Fibroblast of villous mesenchyme (primary cell): ENCODE measurements around the gene UBL3. TPM values are rescaled to one million over a fixed set of nuclear protein-coding genes. Genes with fewer than 3 reads are reported as not detected.

Experiments
- DNase-seq: peaks from one replicate; pipeline ENCODE4 v3.0.0-alpha.2; 2010; ENCODE audit warnings: low read depth
- H3K4me3 ChIP-seq: 2 replicates; pipeline ENCODE4 v1.5.1; 2011; ENCODE audit warnings: low read depth, mild to moderate bottlenecking, low read length
- CTCF ChIP-seq: IDR thresholded peaks from 2 replicates; pipeline ENCODE4 v1.5.1; 2012; ENCODE audit warnings: low read depth, mild to moderate bottlenecking, low read length; ENCODE audit not compliant: insufficient read depth
- total RNA-seq: library from RNA; depleted of rRNA; stranded (reverse); fragments of >200 nt; gene quantifications from 2 replicates; pipeline ENCODE4 v1.2.3, GENCODE V29; 2012

UBL3 gene
- total RNA-seq, 1 donor: 44.9 TPM

- no peak overlapping the region for H3K4me3 ChIP-seq
- DNase-seq: peak; percentile 44
- peak; percentile 42 for TF ChIP-seq CTCF
Observed at GRCh38 chr13:29771247-29771646, 79.2 kb downstream of the UBL3 start.

DNA sequence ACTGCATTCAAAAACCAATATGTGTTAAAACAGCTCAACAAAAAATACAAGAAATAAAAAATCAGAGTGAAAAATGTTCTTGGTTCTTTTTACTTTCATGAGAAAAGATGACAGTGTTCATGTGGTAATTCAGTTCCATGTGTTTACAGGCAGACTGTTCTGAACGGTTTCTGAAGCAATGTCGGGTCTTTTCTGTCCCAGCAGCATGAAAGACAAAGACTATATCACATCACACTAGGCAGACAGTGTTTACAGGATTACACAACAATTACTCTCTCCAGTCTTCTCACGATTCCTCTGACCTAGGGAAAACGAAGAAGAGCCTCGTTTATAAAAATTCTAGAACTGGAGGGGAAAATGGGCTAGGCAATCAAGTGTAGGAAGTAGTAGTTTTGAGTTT lies 83.4 kb downstream of the UBL3 start:
- H3K4me3 ChIP-seq: no peak overlapping the region
- peak; percentile 22 for DNase-seq
- no peak for TF ChIP-seq CTCF

DNA sequence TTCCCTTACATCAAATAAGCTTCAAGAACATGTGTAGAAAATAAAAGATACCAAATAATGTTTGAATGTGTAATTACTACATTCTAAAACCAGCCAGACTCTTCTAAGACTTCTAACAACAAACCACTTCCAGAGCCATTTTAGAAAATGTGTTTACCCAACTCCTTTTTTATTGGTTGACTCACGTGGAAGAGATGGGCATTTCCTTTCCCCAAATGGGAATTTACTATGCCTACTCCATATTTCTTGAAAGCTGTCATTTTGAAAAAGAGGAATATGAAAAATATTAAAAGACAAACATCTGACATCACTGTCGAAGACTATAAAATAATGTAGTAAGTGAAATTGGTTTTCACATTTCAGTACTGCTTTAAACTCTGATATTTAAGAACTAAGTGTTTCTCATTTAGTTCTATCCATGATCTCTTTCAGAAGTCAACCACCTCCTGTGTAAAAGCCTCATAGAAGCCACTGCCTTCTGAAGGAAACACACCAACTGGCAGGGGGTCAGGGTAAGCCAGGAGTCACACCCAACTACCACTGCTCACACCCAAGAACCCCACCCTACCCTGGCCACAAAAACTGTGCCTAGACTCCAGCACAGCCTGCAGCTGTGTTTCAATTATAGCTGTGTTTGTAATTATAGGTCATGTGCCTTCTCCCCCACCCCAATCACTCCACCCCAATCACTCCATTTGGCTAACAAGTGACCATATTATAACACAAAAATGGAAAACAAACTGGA lies 86.8 kb downstream of the UBL3 start:
- no peak overlapping the region for H3K4me3 ChIP-seq
- no peak for TF ChIP-seq CTCF
- DNase-seq: no peak

DNA sequence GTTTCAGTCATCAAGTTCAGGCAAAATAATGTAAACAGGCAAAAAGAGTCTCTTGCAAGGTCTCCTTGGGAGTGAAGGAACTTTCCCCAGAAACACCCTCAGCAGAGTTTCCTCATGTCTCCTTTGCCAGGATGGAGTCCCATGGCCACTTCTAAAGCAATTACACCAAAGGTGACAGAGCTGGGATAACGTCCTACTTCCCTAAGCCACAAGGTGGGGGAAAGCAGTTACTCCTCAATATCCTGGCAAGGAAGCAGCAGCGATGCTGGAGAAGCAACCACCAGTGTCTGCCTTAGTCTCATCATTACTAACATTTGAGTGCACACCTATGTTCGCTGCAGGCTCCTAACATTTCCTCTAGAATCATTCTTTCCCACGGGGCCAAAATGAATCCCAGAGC lies 88.6 kb downstream of the UBL3 start:
- no peak overlapping the region for H3K4me3 ChIP-seq
- TF ChIP-seq CTCF: no peak
- DNase-seq: no peak

DNA sequence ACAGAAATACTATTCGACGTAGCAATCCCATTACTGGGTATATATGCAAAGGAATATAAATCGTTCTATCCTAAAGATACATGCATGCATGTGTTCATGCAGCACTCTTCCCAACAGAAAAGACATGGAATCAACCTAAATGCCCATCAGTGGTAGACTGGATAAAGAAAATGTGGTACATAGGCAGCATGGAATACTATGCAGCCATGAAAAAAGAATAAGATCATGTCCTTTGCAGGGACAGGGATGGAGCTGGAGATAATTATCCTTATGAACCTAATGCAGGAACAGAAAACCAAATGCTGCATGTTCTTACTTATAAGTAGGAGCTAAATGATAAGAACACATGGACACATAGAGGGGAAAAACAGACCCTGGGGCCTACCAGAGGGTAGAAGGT lies 89.3 kb downstream of the UBL3 start:
- no peak for TF ChIP-seq CTCF
- DNase-seq: no peak
- no peak overlapping the region for H3K4me3 ChIP-seq

GRCh38 chr13:29760544-29760943 lies 89.9 kb downstream of the UBL3 start:
- no peak overlapping the region for H3K4me3 ChIP-seq
- DNase-seq: no peak
- no peak for TF ChIP-seq CTCF

DNA sequence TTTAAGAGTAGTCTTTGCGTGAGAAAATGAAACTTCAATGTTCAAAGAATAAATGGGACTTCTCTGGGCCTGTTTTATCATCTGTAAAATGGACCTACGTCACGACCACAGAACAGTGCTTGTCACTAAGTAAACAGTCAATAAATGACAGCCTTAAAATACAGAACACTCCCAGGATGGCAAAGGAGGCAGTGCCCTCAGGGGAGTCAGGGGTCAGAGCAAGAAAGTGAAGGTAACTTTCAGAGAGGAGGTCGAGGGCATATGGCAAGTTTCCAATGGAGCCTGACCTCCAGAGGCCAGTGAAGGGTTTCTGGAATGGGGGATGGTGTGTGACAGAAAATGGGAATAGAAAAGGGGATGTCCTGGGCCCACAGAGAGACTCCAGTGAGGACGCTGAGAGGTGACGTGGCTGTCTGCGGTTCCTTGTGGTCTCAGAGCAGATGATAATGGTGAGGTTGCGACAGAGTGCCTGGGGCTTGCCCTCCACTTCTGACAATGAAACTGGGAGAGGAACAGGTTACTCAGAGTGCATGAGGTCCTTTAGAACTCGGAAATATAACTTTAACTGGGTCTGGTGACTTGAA lies 91.8 kb downstream of the UBL3 start:
- no peak overlapping the region for H3K4me3 ChIP-seq
- no peak for TF ChIP-seq CTCF
- DNase-seq: peak; percentile 23
